ENCODE measurements around the gene ST14.

DNA sequence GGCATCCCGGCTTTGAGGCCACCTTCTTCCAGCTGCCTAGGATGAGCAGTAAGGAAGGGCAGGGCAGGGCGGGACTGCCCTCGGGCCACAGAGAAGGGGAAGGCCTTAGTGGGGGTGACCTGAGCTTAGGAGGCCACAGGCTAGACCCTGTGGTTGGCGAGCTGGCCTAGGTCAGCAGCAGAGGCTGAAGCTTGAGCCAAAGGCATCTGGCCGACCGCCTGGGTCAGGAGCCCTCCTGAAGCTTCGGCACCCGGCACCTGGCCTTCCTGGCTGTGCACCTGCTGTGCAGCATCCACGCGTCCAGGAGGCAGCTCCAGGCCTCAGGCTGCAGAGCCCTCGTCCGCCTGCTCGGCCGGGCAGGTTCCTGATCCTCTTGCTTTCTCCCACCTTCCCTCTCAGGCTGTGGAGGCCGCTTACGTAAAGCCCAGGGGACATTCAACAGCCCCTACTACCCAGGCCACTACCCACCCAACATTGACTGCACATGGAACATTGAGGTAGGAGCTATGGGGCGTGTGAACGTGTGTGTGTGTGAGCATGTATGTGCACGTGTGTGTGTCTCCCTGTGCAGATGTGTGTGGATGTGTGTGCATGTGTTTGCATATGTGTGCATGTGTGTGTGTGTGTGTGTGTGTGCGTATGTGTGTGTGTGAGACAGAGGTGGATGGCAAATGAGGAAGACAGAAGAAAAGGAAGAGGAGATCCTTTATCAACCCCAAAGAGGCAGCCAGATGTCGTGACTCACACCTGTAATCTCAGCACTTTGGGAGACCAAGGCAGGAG lies 34.9 kb downstream of the ST14 start:
- TF ChIP-seq POLR2A (IDR thresholded peaks at IDR 0.05), result no peak
- TF ChIP-seq, protein P1, sequence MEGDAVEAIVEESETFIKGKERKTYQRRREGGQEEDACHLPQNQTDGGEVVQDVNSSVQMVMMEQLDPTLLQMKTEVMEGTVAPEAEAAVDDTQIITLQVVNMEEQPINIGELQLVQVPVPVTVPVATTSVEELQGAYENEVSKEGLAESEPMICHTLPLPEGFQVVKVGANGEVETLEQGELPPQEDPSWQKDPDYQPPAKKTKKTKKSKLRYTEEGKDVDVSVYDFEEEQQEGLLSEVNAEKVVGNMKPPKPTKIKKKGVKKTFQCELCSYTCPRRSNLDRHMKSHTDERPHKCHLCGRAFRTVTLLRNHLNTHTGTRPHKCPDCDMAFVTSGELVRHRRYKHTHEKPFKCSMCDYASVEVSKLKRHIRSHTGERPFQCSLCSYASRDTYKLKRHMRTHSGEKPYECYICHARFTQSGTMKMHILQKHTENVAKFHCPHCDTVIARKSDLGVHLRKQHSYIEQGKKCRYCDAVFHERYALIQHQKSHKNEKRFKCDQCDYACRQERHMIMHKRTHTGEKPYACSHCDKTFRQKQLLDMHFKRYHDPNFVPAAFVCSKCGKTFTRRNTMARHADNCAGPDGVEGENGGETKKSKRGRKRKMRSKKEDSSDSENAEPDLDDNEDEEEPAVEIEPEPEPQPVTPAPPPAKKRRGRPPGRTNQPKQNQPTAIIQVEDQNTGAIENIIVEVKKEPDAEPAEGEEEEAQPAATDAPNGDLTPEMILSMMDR (IDR thresholded peaks at IDR 0.05), result no peak

Measured in vagina (tissue), 2 donors.